Suprapubic skin (tissue), 4 donors: ENCODE measurements around the gene DYNLT2. TPM values are rescaled to one million over a fixed set of nuclear protein-coding genes. Genes with fewer than 3 reads are reported as not detected.

ENCODE experiments used
- DNase-seq, 2 donors: peaks; one replicate each; pipeline ENCODE4 v3.0.0-alpha.2; 2019; ENCODE audit warnings: low spot score in 2 of 2
- H3K27ac ChIP-seq: fragments of 200-600 bp; sonication (generic); one replicate; pipeline ENCODE4 v1.5.1; 2019
- H3K27me3 ChIP-seq: fragments of 200-600 bp; sonication (generic); one replicate; pipeline ENCODE4 v1.5.1; 2019
- H3K36me3 ChIP-seq: fragments of 200-600 bp; sonication (generic); one replicate; pipeline ENCODE4 v1.5.1; 2019
- H3K4me1 ChIP-seq: fragments of 200-600 bp; sonication (generic); one replicate; pipeline ENCODE4 v1.5.1; 2019
- H3K4me3 ChIP-seq: fragments of 200-600 bp; sonication (generic); one replicate; pipeline ENCODE4 v1.5.1; 2019; ENCODE audit warnings: mild to moderate bottlenecking
- H3K9me3 ChIP-seq: fragments of 200-600 bp; sonication (generic); one replicate; pipeline ENCODE4 v1.5.1; 2019
- EP300 ChIP-seq: sonication (generic); formaldehyde crosslinking; IDR thresholded peaks from one replicate; pipeline ENCODE4 v1.6.1; 2017; ENCODE audit warnings: antibody characterized with exemption
- POLR2A ChIP-seq, 2 donors: fragments of 450-650 bp; IDR thresholded peaks; one replicate each; pipeline ENCODE4 v1.6.1; 2017; ENCODE audit warnings: antibody characterized with exemption in 2 of 2, mild to moderate bottlenecking in 2 of 2, moderate library complexity in 2 of 2
- POLR2AphosphoS5 ChIP-seq, 3 donors: sonication (generic); formaldehyde crosslinking; IDR thresholded peaks; one replicate each; pipeline ENCODE4 v1.6.1; 2017; ENCODE audit warnings: antibody characterized with exemption in 3 of 3
- WGBS: methylation state at CpG from one replicate; pipeline ENCODE4 v1.1.5; 2018; 5-methylcytosine and 5-hydroxymethylcytosine counted together
- total RNA-seq, 4 donors: library from RNA; depleted of rRNA; stranded (reverse); fragments of >200 nt; gene quantifications; one replicate each; pipeline ENCODE4 v1.1.0, GENCODE V29; 2016
- TF ChIP-seq, protein P1 (sequence below), 2 donors: fragments of 200-600 bp in 1 of 2; fragments of 450-650 bp in 1 of 2; sonication (generic) in 1 of 2; IDR thresholded peaks; one replicate each; pipeline ENCODE4 v1.5.1; 2016 to 2019; ENCODE audit warnings: antibody characterized with exemption in 2 of 2, mild to moderate bottlenecking in 1 of 2, moderate library complexity in 1 of 2

The DYNLT2 gene
- total RNA-seq, 4 donors from 2014 or later = 1.3 to 4.0 (median 2.2) TPM

DNA sequence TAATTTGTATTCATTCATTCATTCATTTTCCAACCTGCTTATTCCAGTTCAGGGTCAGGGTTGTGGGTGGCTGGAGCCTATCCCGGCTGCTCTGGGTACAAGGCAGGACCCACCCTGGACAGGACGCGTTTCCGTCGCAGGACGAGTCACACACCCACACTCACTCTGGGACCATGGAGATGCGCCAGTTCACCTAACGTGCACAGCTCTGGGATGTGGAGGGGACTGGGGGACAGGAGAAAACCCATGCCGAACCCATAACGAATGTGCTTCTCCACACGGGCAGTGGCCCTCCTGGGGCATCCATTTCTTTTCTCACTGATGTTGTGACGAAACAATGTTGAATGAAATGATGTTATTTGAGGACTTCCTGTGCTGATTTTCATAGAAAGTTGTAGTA, 26.5 kb upstream of the DYNLT2 start:
- H3K9me3 ChIP-seq = no peaks in the 10 kb centered on the region
- 95% methylated on average over 12 of the region's 12 CpGs for WGBS
- no peaks in the 10 kb centered on the region for H3K4me1 ChIP-seq
- H3K27me3 ChIP-seq = no peaks in the 10 kb centered on the region
- H3K4me3 ChIP-seq = no peak overlapping the region
- TF ChIP-seq EP300 (no peak), POLR2AphosphoS5 (IDR thresholded peaks at IDR 0.05) (no peak), POLR2A (IDR thresholded peaks at IDR 0.05) (no peak)
- TF ChIP-seq, protein P1, sequence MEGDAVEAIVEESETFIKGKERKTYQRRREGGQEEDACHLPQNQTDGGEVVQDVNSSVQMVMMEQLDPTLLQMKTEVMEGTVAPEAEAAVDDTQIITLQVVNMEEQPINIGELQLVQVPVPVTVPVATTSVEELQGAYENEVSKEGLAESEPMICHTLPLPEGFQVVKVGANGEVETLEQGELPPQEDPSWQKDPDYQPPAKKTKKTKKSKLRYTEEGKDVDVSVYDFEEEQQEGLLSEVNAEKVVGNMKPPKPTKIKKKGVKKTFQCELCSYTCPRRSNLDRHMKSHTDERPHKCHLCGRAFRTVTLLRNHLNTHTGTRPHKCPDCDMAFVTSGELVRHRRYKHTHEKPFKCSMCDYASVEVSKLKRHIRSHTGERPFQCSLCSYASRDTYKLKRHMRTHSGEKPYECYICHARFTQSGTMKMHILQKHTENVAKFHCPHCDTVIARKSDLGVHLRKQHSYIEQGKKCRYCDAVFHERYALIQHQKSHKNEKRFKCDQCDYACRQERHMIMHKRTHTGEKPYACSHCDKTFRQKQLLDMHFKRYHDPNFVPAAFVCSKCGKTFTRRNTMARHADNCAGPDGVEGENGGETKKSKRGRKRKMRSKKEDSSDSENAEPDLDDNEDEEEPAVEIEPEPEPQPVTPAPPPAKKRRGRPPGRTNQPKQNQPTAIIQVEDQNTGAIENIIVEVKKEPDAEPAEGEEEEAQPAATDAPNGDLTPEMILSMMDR (IDR thresholded peaks at IDR 0.05) = no peak
- peaks cover 73% of the 10 kb centered on the region for H3K36me3 ChIP-seq
- peak in 1 of 2 donors; percentile 64 for DNase-seq
- H3K27ac ChIP-seq = no peak overlapping the region

DNA sequence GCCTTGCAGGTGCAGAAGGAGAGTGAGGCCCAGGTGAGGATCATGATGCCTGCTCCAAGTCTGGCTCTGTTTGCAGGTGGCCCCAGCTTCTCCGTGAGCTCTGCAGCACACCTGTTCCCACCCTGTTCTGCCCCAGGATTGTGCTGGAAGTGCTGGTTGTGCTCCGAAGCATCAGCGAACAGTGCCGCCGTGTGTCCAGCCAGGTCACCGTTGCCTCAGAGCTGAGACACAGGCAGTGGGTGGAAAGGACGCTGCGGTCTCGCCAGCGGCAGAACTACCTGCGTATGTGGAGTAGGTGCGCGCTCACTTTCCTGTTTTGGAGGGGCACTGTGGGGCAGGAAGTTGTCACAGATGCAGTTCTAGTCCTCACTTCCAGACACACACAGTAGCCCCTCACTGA, 25.0 kb upstream of the DYNLT2 start:
- Histone ChIP-seq H3K4me1 (no peaks in the 10 kb centered on the region), H3K4me3 (no peak overlapping the region), H3K27me3 (no peaks in the 10 kb centered on the region), H3K27ac (no peak overlapping the region), H3K36me3 (peaks cover 78% of the 10 kb centered on the region), H3K9me3 (no peaks in the 10 kb centered on the region)
- 96% methylated on average over 12 of the region's 13 CpGs for WGBS
- DNase-seq = no peak
- TF ChIP-seq POLR2A (IDR thresholded peaks at IDR 0.05) (no peak), POLR2AphosphoS5 (IDR thresholded peaks at IDR 0.05) (no peak), EP300 (no peak)
- TF ChIP-seq, protein P1 (IDR thresholded peaks at IDR 0.05) = no peak

GRCh38 chr6:169775321-169775720, 23.9 kb upstream of the DYNLT2 start:
- TF ChIP-seq POLR2AphosphoS5 (IDR thresholded peaks at IDR 0.05) (no peak), POLR2A (IDR thresholded peaks at IDR 0.05) (no peak), EP300 (no peak)
- TF ChIP-seq, protein P1 (IDR thresholded peaks at IDR 0.05) = no peak
- H3K36me3 ChIP-seq = peaks cover 72% of the 10 kb centered on the region

GRCh38 chr6:169774347-169774746, 23.0 kb upstream of the DYNLT2 start:
- no peaks in the 10 kb centered on the region for H3K27me3 ChIP-seq
- no peaks in the 10 kb centered on the region for H3K9me3 ChIP-seq
- DNase-seq = no peak
- no peak overlapping the region for H3K4me3 ChIP-seq
- WGBS = 90% methylated on average over 4 of the region's 9 CpGs
- peaks cover 70% of the 10 kb centered on the region for H3K36me3 ChIP-seq
- no peaks in the 10 kb centered on the region for H3K4me1 ChIP-seq
- TF ChIP-seq POLR2A (IDR thresholded peaks at IDR 0.05) (no peak), POLR2AphosphoS5 (IDR thresholded peaks at IDR 0.05) (no peak), EP300 (no peak)
- TF ChIP-seq, protein P1 (IDR thresholded peaks at IDR 0.05) = no peak
- no peak overlapping the region for H3K27ac ChIP-seq

More at GRCh38 chr6:169775321-169775720, 23.9 kb upstream of the DYNLT2 start:
- 86% methylated on average over 10 of the region's 10 CpGs for WGBS
- Histone ChIP-seq H3K9me3 (no peaks in the 10 kb centered on the region), H3K4me1 (no peaks in the 10 kb centered on the region), H3K4me3 (no peak overlapping the region), H3K27me3 (no peaks in the 10 kb centered on the region), H3K27ac (no peak overlapping the region)
- no peak for DNase-seq

DNA sequence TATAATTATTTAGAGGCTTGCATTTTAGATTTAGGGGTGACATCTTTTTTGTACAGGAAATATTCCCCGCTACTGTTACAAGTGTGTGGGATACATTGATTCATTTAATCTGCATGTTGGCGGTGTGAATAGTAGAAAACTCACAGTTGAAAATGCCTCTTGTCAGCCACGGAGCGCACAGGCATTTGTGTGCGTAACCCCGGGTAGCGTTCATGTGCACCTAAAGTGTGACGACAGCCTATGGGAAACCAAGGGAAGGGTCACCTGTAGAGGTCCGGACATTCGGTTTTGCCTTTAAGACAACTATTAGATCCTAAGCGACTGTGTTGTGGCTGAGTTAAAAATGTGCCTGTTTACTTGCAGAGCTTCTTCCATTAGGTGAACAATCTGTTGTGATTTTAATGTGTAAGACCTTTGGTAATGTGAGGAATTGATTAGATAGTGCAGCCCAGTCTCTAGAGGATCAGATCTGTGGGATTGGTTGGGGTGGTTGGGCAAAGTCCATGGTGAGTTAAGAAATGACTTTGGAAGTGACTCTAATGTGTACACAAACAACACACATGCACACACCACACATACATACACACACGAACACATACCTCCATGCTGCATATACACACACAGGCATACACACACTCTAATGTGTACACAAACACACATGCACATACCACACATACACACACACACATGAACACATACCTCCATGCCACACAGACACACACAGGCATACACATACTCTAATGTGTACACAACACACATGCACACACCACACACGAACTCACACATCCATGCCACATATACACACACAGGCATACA, 15.8 kb upstream of the DYNLT2 start:
- H3K27me3 ChIP-seq = no peaks in the 10 kb centered on the region
- H3K27ac ChIP-seq = no peak overlapping the region
- no peaks in the 10 kb centered on the region for H3K9me3 ChIP-seq
- 95% methylated on average over 13 of the region's 13 CpGs for WGBS
- H3K4me1 ChIP-seq = no peaks in the 10 kb centered on the region
- H3K4me3 ChIP-seq = no peak overlapping the region
- TF ChIP-seq POLR2AphosphoS5 (IDR thresholded peaks at IDR 0.05) (no peak), POLR2A (IDR thresholded peaks at IDR 0.05) (no peak), EP300 (no peak)
- TF ChIP-seq, protein P1 (IDR thresholded peaks at IDR 0.05) = no peak
- DNase-seq = no peak
- peaks cover 75% of the 10 kb centered on the region for H3K36me3 ChIP-seq
